Fibroblast of lung (primary cell): Measurements from ENCODE around the gene CD36.

Experiments used
- EZH2 ChIP-seq: IDR thresholded peaks from 2 replicates; pipeline ENCODE4 v1.5.1; 2012; ENCODE audit warnings: low read length, control low read depth, mild to moderate bottlenecking; ENCODE audit errors: missing control alignments
- TF ChIP-seq, protein P1 (sequence below), 2 donors: IDR thresholded peaks in 1 of 2; conservative IDR thresholded peaks in 1 of 2; 1 replicate in 1 of 2; 2 replicates in 1 of 2; pipeline ENCODE4 v1.5.1; 2011 to 2012; ENCODE audit warnings: low read length in 2 of 2, control low read depth in 1 of 2, inconsistent platforms in 1 of 2, low read depth in 1 of 2, mild to moderate bottlenecking in 1 of 2

DNA sequence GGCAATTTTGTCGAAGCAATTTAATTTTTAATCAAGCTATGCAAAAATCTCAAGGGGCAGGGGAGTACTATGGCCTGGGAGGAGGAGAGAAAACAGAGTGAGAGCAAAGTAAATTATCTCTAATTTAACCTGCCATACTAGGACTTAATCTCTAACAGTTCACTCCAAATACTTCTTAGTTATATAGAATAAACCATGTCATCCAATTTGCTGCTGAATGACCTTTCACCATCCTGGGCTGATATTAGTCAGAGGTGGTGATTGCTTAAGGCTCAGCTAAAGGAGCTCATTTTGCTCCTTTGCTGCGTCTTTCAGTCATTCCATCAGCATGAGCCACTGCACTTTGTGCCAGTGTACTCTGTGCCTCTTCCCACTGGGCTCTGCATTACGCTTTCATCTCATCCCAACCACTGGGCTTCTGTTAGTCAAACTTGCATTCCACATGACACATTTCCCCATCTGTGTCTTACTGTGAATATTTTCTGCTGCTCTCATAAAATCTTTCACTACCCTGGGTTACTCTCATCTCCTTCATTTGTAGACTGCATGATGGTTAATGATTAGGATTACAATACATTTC, 84.3 kb downstream of the CD36 start:
- TF ChIP-seq, protein P1, sequence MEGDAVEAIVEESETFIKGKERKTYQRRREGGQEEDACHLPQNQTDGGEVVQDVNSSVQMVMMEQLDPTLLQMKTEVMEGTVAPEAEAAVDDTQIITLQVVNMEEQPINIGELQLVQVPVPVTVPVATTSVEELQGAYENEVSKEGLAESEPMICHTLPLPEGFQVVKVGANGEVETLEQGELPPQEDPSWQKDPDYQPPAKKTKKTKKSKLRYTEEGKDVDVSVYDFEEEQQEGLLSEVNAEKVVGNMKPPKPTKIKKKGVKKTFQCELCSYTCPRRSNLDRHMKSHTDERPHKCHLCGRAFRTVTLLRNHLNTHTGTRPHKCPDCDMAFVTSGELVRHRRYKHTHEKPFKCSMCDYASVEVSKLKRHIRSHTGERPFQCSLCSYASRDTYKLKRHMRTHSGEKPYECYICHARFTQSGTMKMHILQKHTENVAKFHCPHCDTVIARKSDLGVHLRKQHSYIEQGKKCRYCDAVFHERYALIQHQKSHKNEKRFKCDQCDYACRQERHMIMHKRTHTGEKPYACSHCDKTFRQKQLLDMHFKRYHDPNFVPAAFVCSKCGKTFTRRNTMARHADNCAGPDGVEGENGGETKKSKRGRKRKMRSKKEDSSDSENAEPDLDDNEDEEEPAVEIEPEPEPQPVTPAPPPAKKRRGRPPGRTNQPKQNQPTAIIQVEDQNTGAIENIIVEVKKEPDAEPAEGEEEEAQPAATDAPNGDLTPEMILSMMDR (conservative IDR thresholded peaks at IDR 0.05 in 1 of 2, IDR thresholded peaks at IDR 0.05 in 1 of 2; ENCODE audit: low read depth in 1 of 2, low read length in 2 of 2) = no peak
- TF ChIP-seq EZH2 = no peak
